Fibroblast of mammary gland (primary cell): ENCODE measurements around the gene BLTP1.
A peak's percentile ranks its signal among the peaks of the same experiment; 100 is the strongest.
"Not testable (repeated sequence)": the region's sequence is repeated elsewhere in the genome, so short reads cannot be mapped to it uniquely, and the experiment has no call there.

Experiments used
- DNase-seq: peaks from one replicate; pipeline ENCODE4 v3.0.0-alpha.2; 2010; ENCODE audit warnings: low read depth
- H3K4me3 ChIP-seq: 2 replicates; pipeline ENCODE4 v1.5.1; 2011; ENCODE audit warnings: low read depth, mild to moderate bottlenecking, low read length, moderate library complexity; ENCODE audit not compliant: control insufficient read depth
- CTCF ChIP-seq: conservative IDR thresholded peaks from 2 replicates; pipeline ENCODE4 v1.5.1; 2011; ENCODE audit warnings: low read depth, low read length, inconsistent platforms; ENCODE audit not compliant: control insufficient read depth, insufficient read depth

Gene BLTP1

GRCh38 chr4:122151982-122152710 lies at the start of gene BLTP1:
Gene BLTP1 (plus strand): TSS chr4:122152331. CDS start chr4:122170648, 18,317 bp downstream.
- TF ChIP-seq CTCF: no peak
- peak within 1 kb of the TSS; percentile 96 for H3K4me3 ChIP-seq
- peak; percentile 74 for DNase-seq

GRCh38 chr4:122104184-122104583 lies 47.9 kb upstream of the BLTP1 start:
- H3K4me3 ChIP-seq: no peak overlapping the region
- no peak for DNase-seq
- no peak for TF ChIP-seq CTCF

GRCh38 chr4:122107680-122108079 lies 44.5 kb upstream of the BLTP1 start:
- no peak overlapping the region for H3K4me3 ChIP-seq
- no peak for TF ChIP-seq CTCF
- DNase-seq: no peak

DNA sequence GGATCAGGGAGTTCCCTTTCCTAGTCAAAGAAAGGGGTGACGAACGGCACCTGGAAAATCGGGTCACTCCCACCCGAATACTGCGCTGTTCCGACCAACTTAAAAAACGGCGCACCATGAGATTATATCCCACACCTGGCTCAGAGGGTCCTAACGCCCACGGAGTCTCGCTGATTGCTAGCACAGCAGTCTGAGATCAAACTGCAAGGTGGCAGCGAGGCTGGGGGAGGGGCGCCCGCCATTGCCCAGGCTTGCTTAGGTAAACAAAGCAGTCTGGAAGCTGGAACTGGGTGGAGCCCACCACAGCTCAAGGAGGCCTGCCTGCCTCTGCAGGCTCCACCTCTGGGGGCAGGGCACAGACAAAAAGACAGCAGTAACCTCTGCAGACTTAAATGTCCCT lies 41.8 kb upstream of the BLTP1 start:
- not testable (repeated sequence) for DNase-seq, H3K4me3 ChIP-seq

DNA sequence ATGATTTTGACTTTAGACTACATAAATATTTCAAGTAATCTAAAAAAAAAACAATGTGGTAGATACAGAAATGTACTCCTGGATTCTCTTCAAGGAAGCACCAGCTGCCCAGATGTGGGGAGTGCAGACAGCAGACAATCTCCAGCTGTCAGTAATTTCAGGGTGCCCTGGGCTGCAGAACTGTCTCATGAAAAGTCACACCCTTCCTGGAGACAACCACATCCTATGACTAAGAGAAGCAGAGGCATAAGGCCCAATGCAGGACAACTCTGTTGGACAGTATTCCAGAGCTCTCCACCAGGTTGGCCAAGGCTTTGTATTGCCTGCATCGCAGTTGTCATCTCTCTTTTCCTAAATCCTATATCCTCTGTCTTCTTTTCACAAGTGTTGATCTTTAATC lies 34.4 kb upstream of the BLTP1 start:
- no peak overlapping the region for H3K4me3 ChIP-seq
- DNase-seq: peak; percentile 51
- TF ChIP-seq CTCF: no peak

GRCh38 chr4:122118243-122118642 lies 33.9 kb upstream of the BLTP1 start:
- TF ChIP-seq CTCF: no peak
- no peak overlapping the region for H3K4me3 ChIP-seq
- no peak for DNase-seq

DNA sequence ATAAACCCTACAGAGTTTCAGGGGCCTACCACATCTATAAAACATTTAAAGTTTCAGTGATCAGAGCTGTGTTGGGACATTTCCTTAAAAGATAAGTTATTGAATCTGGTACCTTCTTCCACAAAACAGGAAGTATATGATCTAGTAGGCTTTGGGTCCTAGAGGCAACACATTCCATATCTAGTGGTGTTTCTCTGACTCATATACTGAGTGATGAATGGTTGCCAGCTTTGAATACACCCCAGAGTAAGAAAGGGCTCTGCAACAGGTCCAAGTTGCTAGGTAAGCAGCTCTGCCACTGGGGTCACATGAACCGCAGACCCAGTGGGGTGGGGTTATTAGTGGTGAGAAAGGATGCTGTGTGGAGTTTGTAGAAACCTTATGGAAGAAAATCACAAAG lies 32.4 kb upstream of the BLTP1 start:
- DNase-seq: no peak
- no peak overlapping the region for H3K4me3 ChIP-seq
- no peak for TF ChIP-seq CTCF
